ENCODE measurements around the gene ZNF853.
"Not testable (repeated sequence)": the region's sequence is repeated elsewhere in the genome, so short reads cannot be mapped to it uniquely, and the experiment has no call there.

Gene ZNF853

DNA sequence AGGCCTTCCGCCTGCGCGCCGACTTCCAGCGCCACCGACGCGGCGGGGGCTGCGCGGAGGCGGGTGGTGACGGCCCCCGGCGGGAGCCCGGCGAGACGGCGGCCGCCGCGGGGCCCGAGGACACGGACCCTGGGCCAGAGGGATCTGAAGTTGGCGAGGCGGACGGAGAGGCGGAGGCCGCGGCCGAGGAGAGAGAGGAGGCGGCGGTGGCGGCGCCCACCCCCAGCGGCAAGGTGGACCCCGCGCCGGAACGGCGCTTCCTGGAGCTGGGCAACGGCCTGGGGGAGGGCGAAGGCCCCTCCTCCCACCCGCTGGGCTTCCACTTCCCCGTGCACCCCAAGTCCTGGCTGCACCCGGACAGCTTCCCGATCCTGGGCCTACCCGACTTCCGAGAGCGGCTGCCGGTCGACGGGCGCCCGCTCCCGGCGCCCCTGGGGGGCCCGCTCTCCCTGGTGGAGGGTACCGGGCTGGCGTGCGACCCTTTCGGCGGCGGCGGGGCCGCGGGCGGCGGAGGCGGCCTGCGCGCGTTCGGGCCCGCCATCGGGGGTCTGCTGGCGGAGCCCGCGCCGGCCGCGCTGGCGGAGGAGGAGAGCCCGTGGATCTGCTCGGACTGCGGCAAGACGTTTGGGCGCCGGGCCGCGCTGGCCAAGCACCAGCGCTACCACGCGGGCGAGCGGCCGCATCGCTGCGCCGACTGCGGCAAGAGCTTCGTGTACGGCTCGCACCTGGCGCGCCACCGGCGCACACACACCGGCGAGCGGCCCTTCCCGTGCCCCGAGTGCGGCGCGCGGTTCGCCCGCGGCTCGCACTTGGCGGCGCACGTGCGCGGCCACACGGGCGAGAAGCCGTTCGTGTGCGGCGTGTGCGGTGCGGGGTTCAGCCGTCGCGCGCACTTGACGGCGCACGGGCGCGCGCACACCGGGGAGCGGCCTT lies 37.9 kb downstream of the ZNF853 start:
- FAIRE-seq: no peak

DNA sequence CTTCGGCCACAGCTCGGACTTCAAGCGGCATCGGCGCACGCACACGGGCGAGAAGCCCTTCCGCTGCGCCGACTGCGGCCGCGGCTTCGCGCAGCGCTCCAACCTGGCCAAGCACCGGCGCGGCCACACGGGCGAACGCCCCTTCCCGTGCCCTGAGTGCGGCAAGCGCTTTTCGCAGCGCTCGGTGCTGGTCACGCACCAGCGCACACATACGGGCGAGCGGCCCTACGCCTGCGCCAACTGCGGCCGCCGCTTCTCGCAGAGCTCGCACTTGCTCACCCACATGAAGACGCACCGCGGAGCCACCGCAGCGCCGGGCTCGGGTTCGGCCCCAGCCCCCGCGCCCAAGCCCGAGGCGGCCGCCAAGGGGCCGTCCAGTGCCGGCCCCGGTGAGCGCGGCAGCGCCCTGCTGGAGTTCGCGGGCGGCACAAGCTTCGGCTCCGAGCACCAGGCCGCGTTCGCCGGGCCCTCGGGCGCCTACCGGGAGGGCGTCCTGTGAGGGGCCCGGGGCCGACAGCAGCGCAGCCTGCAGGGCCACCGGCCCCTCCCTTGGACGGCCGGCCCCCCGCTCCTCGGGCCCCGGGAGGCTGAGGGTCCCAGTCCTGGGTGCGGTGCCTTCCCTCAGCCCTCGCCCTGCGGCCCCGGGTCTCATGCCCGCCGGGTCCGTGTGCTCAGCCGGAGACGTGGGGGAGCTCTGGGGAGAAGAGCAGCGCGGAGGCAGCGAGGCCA lies 38.9 kb downstream of the ZNF853 start:
- no peak for FAIRE-seq

DNA sequence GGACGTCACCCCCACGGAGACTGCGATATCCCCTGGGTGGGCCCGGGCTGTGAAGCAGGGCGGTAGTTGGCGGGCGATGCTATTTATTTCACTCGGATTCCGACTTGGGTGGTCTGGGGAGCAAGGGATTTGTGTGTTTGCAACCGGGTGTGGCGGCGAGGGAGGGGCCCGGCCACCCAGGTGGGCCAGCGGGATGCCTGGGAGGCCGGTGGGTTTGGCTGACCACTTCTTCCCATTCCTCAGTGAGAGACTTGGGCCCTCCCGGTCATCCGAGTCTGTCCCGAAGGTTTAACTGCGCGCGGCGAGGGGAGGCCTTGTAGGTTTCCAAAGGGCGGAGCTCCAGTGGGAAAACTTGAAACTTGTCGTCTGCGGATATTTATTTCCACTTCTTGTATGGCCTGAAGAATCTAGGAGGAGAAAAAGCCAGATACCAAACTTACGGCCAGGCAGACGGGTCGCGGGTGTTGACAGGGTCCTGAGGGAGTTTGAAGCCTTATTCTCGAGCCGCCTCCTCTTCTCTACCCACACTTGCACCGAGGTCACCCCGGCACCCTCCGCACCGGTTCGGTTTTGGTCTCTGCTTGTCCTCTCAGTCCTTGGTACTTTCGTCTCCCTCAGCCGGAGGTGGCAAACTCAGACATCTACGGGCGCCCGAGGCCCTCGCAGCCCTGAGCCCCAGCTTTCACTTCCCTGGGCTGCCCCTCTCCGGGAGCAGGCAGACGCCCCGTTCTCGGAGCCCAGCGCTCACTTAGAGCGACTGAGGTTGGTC lies 39.6 kb downstream of the ZNF853 start:
- FAIRE-seq: no peak

DNA sequence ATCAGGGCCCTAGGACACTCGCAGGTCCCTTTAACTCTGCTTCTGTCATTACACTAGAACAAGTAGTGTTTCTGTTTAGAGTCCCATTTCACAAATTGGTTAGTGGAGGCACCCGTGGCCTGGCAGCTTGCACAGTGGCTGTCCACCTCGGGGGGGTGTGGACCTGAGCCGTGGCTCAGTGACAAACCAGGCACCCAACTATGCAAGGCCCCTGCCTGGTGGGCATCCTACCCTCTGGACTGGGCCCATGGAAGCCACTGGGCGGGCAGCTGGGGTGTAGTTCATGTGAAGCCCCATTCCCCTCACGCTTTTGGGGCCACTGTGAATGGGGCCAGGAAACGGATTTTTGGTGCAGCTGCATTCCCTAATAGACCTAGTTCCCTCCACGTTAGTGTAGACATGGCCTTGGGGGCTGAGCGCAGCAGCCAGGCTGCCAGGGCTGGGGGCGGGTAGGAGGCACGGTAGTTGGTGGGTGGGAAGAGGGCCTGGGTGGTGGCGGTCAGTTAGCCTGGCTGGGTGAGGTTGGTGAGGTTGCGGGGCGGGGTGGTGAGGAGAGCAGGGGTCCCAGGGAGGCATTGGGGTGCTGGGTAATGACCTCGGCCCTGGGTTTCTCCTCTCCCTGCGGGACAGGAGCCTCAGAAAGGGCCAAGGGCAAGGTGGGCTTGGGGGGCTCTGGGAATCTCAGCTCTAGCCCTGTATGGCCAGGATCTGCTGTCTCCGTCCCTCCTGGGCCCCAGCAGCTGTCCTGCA lies 40.4 kb downstream of the ZNF853 start:
- no peak for FAIRE-seq

DNA sequence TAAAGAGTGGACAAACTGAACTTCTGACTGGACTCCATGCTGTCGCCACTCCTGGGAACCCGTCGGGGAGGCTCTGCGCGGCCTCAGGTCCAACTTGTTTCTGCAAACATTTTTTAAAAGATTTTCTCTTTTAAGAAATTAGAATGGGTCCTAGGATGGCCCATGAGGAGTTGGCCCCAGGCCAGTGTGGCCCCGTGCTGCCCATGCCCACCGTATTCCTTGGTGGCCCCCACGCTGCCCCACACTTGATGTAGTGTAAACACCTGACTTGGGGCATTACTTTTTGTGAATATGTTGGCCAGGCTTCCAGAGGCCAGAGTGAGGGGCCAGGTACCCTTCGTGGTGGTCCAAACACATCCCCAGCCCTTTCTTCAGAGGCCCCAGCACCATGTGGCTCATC lies 41.0 kb downstream of the ZNF853 start:
- no peak for FAIRE-seq

DNA sequence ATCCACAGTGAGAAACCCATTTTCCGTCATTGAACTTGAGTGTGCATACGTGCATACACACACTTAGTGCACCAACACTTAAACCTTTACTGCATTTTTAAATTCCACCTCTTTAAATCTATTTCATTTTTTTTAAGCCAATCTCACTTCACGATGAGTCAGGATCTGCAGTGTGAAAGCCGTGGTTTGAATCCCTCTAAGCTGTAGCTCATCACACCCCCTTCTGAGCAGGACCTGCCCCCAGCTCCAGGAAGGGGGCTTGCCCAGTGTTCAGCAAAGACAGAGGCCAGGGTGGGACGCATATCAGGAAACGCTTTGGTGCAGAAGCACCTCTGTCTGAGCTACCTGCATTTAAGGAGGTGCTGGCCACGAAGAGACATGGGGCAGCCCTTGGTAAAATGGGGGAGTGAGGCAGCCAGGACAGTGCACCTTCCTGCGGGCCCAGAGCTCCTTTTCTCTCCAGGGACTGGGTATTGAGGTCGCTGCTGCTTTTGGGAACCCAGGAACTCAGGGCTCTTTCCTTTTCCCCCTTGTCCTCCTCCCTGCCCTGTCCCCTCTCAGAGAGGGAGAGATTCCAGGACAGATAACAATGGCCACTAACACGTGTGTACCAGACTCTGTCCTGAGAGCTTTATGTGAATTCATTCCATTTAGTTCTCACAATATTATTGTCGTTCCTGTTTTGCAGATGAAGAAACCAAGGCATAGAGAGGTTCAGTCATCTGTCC lies 43.4 kb downstream of the ZNF853 start:
- FAIRE-seq: no peak

DNA sequence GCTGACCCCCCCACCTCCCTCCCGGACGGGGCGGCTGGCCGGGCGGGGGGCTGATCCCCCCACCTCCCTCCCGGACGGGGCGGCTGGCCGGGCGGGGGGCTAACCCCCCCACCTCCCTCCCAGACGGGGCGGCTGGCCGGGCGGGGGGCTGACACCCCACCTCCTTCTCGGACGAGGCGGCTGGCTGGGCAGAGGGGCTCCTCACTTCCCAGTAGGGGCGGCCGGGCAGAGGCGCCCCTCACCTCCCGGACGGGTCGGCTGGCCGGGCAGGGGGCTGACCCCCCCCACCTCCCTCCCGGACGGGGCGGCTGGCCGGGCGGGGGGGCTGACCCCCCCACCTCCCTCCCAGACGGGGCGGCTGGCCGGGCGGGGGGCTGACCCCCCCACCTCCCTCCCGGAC lies 55.4 kb downstream of the ZNF853 start:
- not testable (repeated sequence) for FAIRE-seq

Data from G401.6 (cell line).